GM18499 (cell line): ENCODE data around the gene RUBCN.
"Not testable (repeated sequence)": the region's sequence is repeated elsewhere in the genome, so short reads cannot be mapped to it uniquely, and the experiment has no call there.

Experiments
- ATAC-seq: cut with Tn5 transposase; IDR thresholded peaks from one replicate; pipeline ENCODE4 v1.9.1; 2021; ENCODE audit warnings: moderate number of reproducible peaks; ENCODE audit not compliant: insufficient read depth, unreplicated experiment

The RUBCN gene

GRCh38 chr3:197626404-197627157 lies 110.1 kb downstream of the RUBCN start:
- not testable (repeated sequence) for ATAC-seq

- ATAC-seq, result not testable (repeated sequence)
Measured at GRCh38 chr3:197621478-197621877, 115.2 kb downstream of the RUBCN start.
